ENCODE results near the gene SORL1. TPM values are rescaled to one million over a fixed set of nuclear protein-coding genes. Genes with fewer than 3 reads are reported as not detected.
A peak's percentile ranks its signal among the peaks of the same experiment; 100 is the strongest.

Gene SORL1
- total and polyA plus RNA-seq, 2 of the 8 experiments (the other 6 are each of a cell fraction or from before 2014, with no cell fraction given): 38.1 to 65.5 TPM

GRCh38 chr11:121417055-121417551 lies 35.0 kb upstream of the SORL1 start:
- Histone ChIP-seq H4K20me1 (replicated peaks in 1 of 2; ENCODE audit: control insufficient read depth in 1 of 2, insufficient read depth in 2 of 2, low read length in 2 of 2) (no peaks in the 10 kb centered on the region), H3K23me2 (ENCODE audit: low read depth, low read length) (no peaks in the 10 kb centered on the region), H2BK20ac (ENCODE audit: low read length) (0 out of 2 replicates have a peak overlapping the region, but pooled peaks have one; percentile 8), H4K5ac (ENCODE audit: insufficient read length, low read depth, low read length) (no peak overlapping the region), H3K27ac (ENCODE audit: low read depth, low read length) (no peak overlapping the region), H4K91ac (replicated peaks; ENCODE audit: insufficient read length, low read length) (no peak overlapping the region), H3K4me3 (ENCODE audit: extremely low read depth in 1 of 4, insufficient read depth in 2 of 4, low read depth in 3 of 4, low read length in 4 of 4) (no peak overlapping the region), H3K4me1 (replicated peaks in 1 of 4; ENCODE audit: control insufficient read depth in 3 of 4, insufficient read depth in 4 of 4, low read length in 3 of 4) (peaks cover 0 to 4% (median 0%) of the 10 kb centered on the region in 4 experiments; a peak in 2 of 7 replicates), H3K18ac (ENCODE audit: extremely low read depth, low read length) (no peak overlapping the region), H4K8ac (ENCODE audit: extremely low read depth, insufficient read depth, low read length) (no peak overlapping the region), H3K79me2 (ENCODE audit: control insufficient read depth in 1 of 2, insufficient read depth in 2 of 2, low read length in 2 of 2) (no peaks in the 10 kb centered on the region), H3K23ac (ENCODE audit: insufficient read length) (no peak overlapping the region), H2BK120ac (replicated peaks; ENCODE audit: low read depth, low read length) (no peak overlapping the region), H3K9me3 (ENCODE audit: insufficient read depth in 2 of 2, low read depth in 1 of 2, low read length in 1 of 2) (no peaks in the 10 kb centered on the region), H3K14ac (ENCODE audit: insufficient read length) (no peak overlapping the region), H3K27me3 (replicated peaks in 1 of 4; ENCODE audit: control insufficient read depth in 3 of 4, extremely low read depth in 1 of 4, insufficient read depth in 3 of 4, low read length in 3 of 4) (no peaks in the 10 kb centered on the region), H3K56ac (replicated peaks; ENCODE audit: insufficient read length, low read depth, low read length) (no peak overlapping the region), H3K9ac (replicated peaks in 1 of 4; ENCODE audit: extremely low read depth in 1 of 4, low read depth in 3 of 4, low read length in 3 of 4) (no peak overlapping the region), H2AK5ac (ENCODE audit: low read depth, low read length) (no peak overlapping the region), H3K36me3 (ENCODE audit: control insufficient read depth in 2 of 4, insufficient read depth in 4 of 4, low read length in 3 of 4) (no peaks in the 10 kb centered on the region), H3K4ac (replicated peaks; ENCODE audit: insufficient read length, low read depth, low read length) (no peak overlapping the region), H3K79me1 (ENCODE audit: low read depth, low read length) (no peaks in the 10 kb centered on the region), H3K4me2 (ENCODE audit: insufficient read depth in 1 of 2, low read depth in 2 of 2, low read length in 2 of 2) (no peak overlapping the region), H2AFZ (ENCODE audit: low read length) (peak overlapping the region; percentile 83), H2BK15ac (ENCODE audit: low read length) (no peak overlapping the region), H2BK5ac (ENCODE audit: low read depth, low read length) (0 out of 2 replicates have a peak overlapping the region, but pooled peaks have one; percentile 6), H2BK12ac (ENCODE audit: low read depth, low read length) (peak overlapping the region; percentile 71; the same call in 1 of the 2 replicates)
- FAIRE-seq: no peak
- POLR2A ChIA-PET (ENCODE audit: partially characterized antibody): interaction anchor here (0.9 kb wide), 1 partner anchor 9 kb away, joined by 3 read pairs; no protein-coding TSS in a partner anchor
- 92% methylated on average over 7 of the region's 7 CpGs; no CpG with 5 or more reads in 1 of the 2 experiments for WGBS, 2 experiments (ENCODE audit: extremely low coverage in 1 of 2, insufficient coverage in 1 of 2, insufficient read length in 1 of 2, insufficient replicate concordance in 2 of 2, low coverage in 1 of 2, low lambda C conversion rate in 2 of 2, missing lambda C conversion rate in 1 of 2)
- no peak for DNase-seq (ENCODE audit: low read depth in 1 of 2, low spot score in 2 of 2)
- CTCF ChIA-PET (ENCODE audit: partially characterized antibody): interaction anchor here (0.6 to 1.4 kb wide), 6 partner anchors 10 to 847 kb away, joined by 3 to 4 read pairs (median 3); no protein-coding TSS in a partner anchor
- TF ChIP-seq SP4 (IDR thresholded peaks at IDR 0.05; ENCODE audit: low read length): no peak
- no peak for TF ChIP-seq EZH2 (IDR thresholded peaks at IDR 0.05; ENCODE audit: low read depth, low read length, severe bottlenecking)
- TF ChIP-seq, protein P1, sequence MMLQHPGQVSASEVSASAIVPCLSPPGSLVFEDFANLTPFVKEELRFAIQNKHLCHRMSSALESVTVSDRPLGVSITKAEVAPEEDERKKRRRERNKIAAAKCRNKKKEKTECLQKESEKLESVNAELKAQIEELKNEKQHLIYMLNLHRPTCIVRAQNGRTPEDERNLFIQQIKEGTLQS (IDR thresholded peaks at IDR 0.05; ENCODE audit: insufficient read depth, low read depth, low read length): no peak
- TF ChIP-seq SIN3A (conservative IDR thresholded peaks at IDR 0.05 in 1 of 2, IDR thresholded peaks at IDR 0.05 in 1 of 2; ENCODE audit: low read depth in 1 of 2, low read length in 2 of 2): no peak
- no peak for TF ChIP-seq SRF (IDR thresholded peaks at IDR 0.05; ENCODE audit: low read depth, low read length)
- TF ChIP-seq SAP30 (IDR thresholded peaks at IDR 0.05; ENCODE audit: insufficient read depth, insufficient replicate concordance, low read length): no peak
- TF ChIP-seq EP300 (IDR thresholded peaks at IDR 0.05; ENCODE audit: borderline replicate concordance in 1 of 2, low read depth in 2 of 2, low read length in 2 of 2): no peak
- TF ChIP-seq POU5F1 (IDR thresholded peaks at IDR 0.05; ENCODE audit: low read depth, low read length): no peak
- TF ChIP-seq, protein P2, sequence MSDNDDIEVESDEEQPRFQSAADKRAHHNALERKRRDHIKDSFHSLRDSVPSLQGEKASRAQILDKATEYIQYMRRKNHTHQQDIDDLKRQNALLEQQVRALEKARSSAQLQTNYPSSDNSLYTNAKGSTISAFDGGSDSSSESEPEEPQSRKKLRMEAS (IDR thresholded peaks at IDR 0.05): no peak
- TF ChIP-seq RFX5 (IDR thresholded peaks at IDR 0.05; ENCODE audit: borderline replicate concordance, low read depth, low read length): no peak

All from H1 (cell line).